H1 (cell line): ENCODE results near the gene CEL. TPM values are rescaled to one million over a fixed set of nuclear protein-coding genes. Genes with fewer than 3 reads are reported as not detected.

Experiments
- CTCF ChIA-PET: fragments of 300-600 bp; sonication (Branson Sonifier 250); formaldehyde crosslinking; loops from one replicate; lab custom pipeline; 2021; ENCODE audit not compliant: partially characterized antibody; lab: Charles Lee
- POLR2A ChIA-PET: fragments of 300-600 bp; sonication (Branson Sonifier 250); formaldehyde crosslinking; loops from one replicate; lab custom pipeline; 2021; ENCODE audit warnings: inconsistent platforms; ENCODE audit not compliant: partially characterized antibody; lab: Charles Lee
- DNase-seq, 2 experiments: peaks; one replicate each; pipeline versions ENCODE4 v3.0.0 to v3.0.0-alpha.2; 2010 to 2022; ENCODE audit warnings: low spot score in 2 of 2, low read depth in 1 of 2, mixed read lengths in 1 of 2
- FAIRE-seq: peaks from 2 replicates; lab custom pipeline; 2011; peaks lifted over from hg19 to GRCh38; lab: Jason Lieb, UNC
- H2AFZ ChIP-seq: 2 replicates; pipeline ENCODE4 v1.8.1; 2012; ENCODE audit warnings: low read length, inconsistent platforms
- H2AK5ac ChIP-seq: 2 replicates; pipeline ENCODE4 v1.6.1; 2013; ENCODE audit warnings: low read depth, low read length
- H2BK120ac ChIP-seq: replicated peaks from 2 replicates; pipeline ENCODE3; 2013; ENCODE audit warnings: low read depth, low read length, inconsistent platforms
- H2BK12ac ChIP-seq: 2 replicates; pipeline ENCODE4 v1.6.1; 2013; ENCODE audit warnings: low read depth, low read length
- H2BK15ac ChIP-seq: 2 replicates; pipeline ENCODE4 v1.6.1; 2013; ENCODE audit warnings: low read length
- H2BK20ac ChIP-seq: 2 replicates; pipeline ENCODE4 v1.6.1; 2013; ENCODE audit warnings: low read length
- H2BK5ac ChIP-seq: 2 replicates; pipeline ENCODE4 v1.6.1; 2013; ENCODE audit warnings: low read depth, low read length
- H3K14ac ChIP-seq: 2 replicates; pipeline ENCODE4 v1.6.1; 2013; ENCODE audit warnings: inconsistent platforms; ENCODE audit not compliant: insufficient read length
- H3K18ac ChIP-seq: 2 replicates; pipeline ENCODE4 v1.6.1; 2013; ENCODE audit warnings: low read length; ENCODE audit errors: extremely low read depth
- H3K23ac ChIP-seq: 2 replicates; pipeline ENCODE4 v1.6.1; 2013; ENCODE audit warnings: inconsistent platforms; ENCODE audit not compliant: insufficient read length
- H3K23me2 ChIP-seq: 2 replicates; pipeline ENCODE4 v1.6.1; 2013; ENCODE audit warnings: low read depth, low read length
- H3K27ac ChIP-seq: 2 replicates; pipeline ENCODE4 v1.6.1; 2011; ENCODE audit warnings: low read depth, low read length, inconsistent platforms
- H3K27me3 ChIP-seq, 4 experiments: replicated peaks in 1 of 4; 1 replicate in 1 of 4; 2 replicates in 3 of 4; pipeline versions ENCODE4 v1.6.1 to v1.8.1; 2011 to 2013; ENCODE audit warnings: low read length in 3 of 4, mild to moderate bottlenecking in 3 of 4, inconsistent platforms in 2 of 4, mixed read lengths in 2 of 4, moderate library complexity in 1 of 4; ENCODE audit not compliant: control insufficient read depth in 3 of 4, insufficient read depth in 3 of 4; ENCODE audit errors: extremely low read depth in 1 of 4
- H3K36me3 ChIP-seq, 4 experiments: 2 replicates each; pipeline versions ENCODE4 v1.6.1 to v1.8.1; 2011 to 2013; ENCODE audit warnings: mild to moderate bottlenecking in 4 of 4, low read length in 3 of 4, moderate library complexity in 2 of 4, control low read depth in 1 of 4, inconsistent platforms in 1 of 4; ENCODE audit not compliant: insufficient read depth in 4 of 4, control insufficient read depth in 2 of 4
- H3K4ac ChIP-seq: replicated peaks from 2 replicates; pipeline ENCODE3; 2013; ENCODE audit warnings: low read length, low read depth, mixed read lengths, inconsistent platforms; ENCODE audit not compliant: insufficient read length
- H3K4me1 ChIP-seq, 4 experiments: replicated peaks in 1 of 4; 1 replicate in 1 of 4; 2 replicates in 3 of 4; pipeline versions ENCODE4 v1.6.1 to v1.8.1; 2011 to 2013; ENCODE audit warnings: low read length in 3 of 4, inconsistent platforms in 2 of 4, mixed read lengths in 1 of 4; ENCODE audit not compliant: insufficient read depth in 4 of 4, control insufficient read depth in 3 of 4
- H3K4me2 ChIP-seq, 2 experiments: 2 replicates each; pipeline versions ENCODE4 v1.6.1 to v1.8.1; 2011 to 2013; ENCODE audit warnings: low read depth in 2 of 2, low read length in 2 of 2, control low read depth in 1 of 2, inconsistent platforms in 1 of 2, mild to moderate bottlenecking in 1 of 2; ENCODE audit not compliant: insufficient read depth in 1 of 2
- H3K4me3 ChIP-seq, 4 experiments: fragments of 200-600, 300-600 bp in 1 of 4; sonication (generic), shearing (Covaris generic), sonication (Bioruptor Twin) in 1 of 4; 2 replicates each; pipeline versions ENCODE4 v1.5.1 to v1.8.1; 2011 to 2016; ENCODE audit warnings: low read length in 4 of 4, low read depth in 3 of 4, control low read depth in 2 of 4, inconsistent platforms in 2 of 4, mild to moderate bottlenecking in 2 of 4, mixed read lengths in 1 of 4, moderate library complexity in 1 of 4; ENCODE audit not compliant: insufficient read depth in 2 of 4; ENCODE audit errors: extremely low read depth in 1 of 4
- H3K56ac ChIP-seq: replicated peaks from 2 replicates; pipeline ENCODE3; 2013; ENCODE audit warnings: low read depth, mild to moderate bottlenecking, mixed read lengths, low read length, inconsistent platforms; ENCODE audit not compliant: insufficient read length
- H3K79me1 ChIP-seq: 2 replicates; pipeline ENCODE4 v1.6.1; 2013; ENCODE audit warnings: low read depth, low read length, control low read depth
- H3K79me2 ChIP-seq, 2 experiments: 2 replicates each; pipeline versions ENCODE4 v1.6.1 to v1.8.1; 2012 to 2013; ENCODE audit warnings: low read length in 2 of 2, mild to moderate bottlenecking in 2 of 2, inconsistent platforms in 1 of 2; ENCODE audit not compliant: insufficient read depth in 2 of 2, control insufficient read depth in 1 of 2
- H3K9ac ChIP-seq, 4 experiments: replicated peaks in 1 of 4; 1 replicate in 1 of 4; 2 replicates in 3 of 4; pipeline versions ENCODE4 v1.6.1 to v1.8.1; 2011 to 2013; ENCODE audit warnings: low read depth in 3 of 4, low read length in 3 of 4, control low read depth in 2 of 4, mild to moderate bottlenecking in 2 of 4, moderate library complexity in 2 of 4, inconsistent platforms in 1 of 4; ENCODE audit errors: extremely low read depth in 1 of 4
- H3K9me3 ChIP-seq, 2 experiments: 2 replicates each; pipeline versions ENCODE4 v1.6.1 to v1.8.1; 2012 to 2013; ENCODE audit warnings: mild to moderate bottlenecking in 2 of 2, moderate library complexity in 2 of 2, control low read depth in 1 of 2, inconsistent platforms in 1 of 2, low read depth in 1 of 2, low read length in 1 of 2, mixed read lengths in 1 of 2; ENCODE audit not compliant: insufficient read depth in 2 of 2
- H4K20me1 ChIP-seq, 2 experiments: replicated peaks in 1 of 2; 2 replicates each; pipeline versions ENCODE3 to v1.8.1; 2011 to 2013; ENCODE audit warnings: inconsistent platforms in 2 of 2, low read length in 2 of 2, mild to moderate bottlenecking in 1 of 2; ENCODE audit not compliant: insufficient read depth in 2 of 2, control insufficient read depth in 1 of 2
- H4K5ac ChIP-seq: 2 replicates; pipeline ENCODE4 v1.6.1; 2013; ENCODE audit warnings: low read length, low read depth, mixed read lengths, inconsistent platforms; ENCODE audit not compliant: insufficient read length
- H4K8ac ChIP-seq: 2 replicates; pipeline ENCODE4 v1.8.0; 2013; ENCODE audit warnings: mild to moderate bottlenecking, moderate library complexity, low read length, inconsistent platforms; ENCODE audit not compliant: insufficient read depth; ENCODE audit errors: extremely low read depth
- H4K91ac ChIP-seq: replicated peaks from 2 replicates; pipeline ENCODE3; 2013; ENCODE audit warnings: low read length, mixed read lengths, inconsistent platforms; ENCODE audit not compliant: insufficient read length
- NRF1 ChIP-seq: IDR thresholded peaks from 2 replicates; pipeline ENCODE4 v1.6.1; 2011; ENCODE audit warnings: mild to moderate bottlenecking, low read depth, low read length, improper control_type of control experiment
- POU5F1 ChIP-seq: IDR thresholded peaks from 2 replicates; pipeline ENCODE4 v1.6.1; 2011; ENCODE audit warnings: low read depth, mild to moderate bottlenecking, low read length, moderate library complexity
- RAD21 ChIP-seq, 2 experiments: IDR thresholded peaks in 1 of 2; conservative IDR thresholded peaks in 1 of 2; 2 replicates each; pipeline ENCODE4 v1.6.1; 2011; ENCODE audit warnings: low read depth in 2 of 2, low read length in 2 of 2, improper control_type of control experiment in 1 of 2, inconsistent platforms in 1 of 2, mild to moderate bottlenecking in 1 of 2, moderate library complexity in 1 of 2
- SAP30 ChIP-seq: fragments of 300-600 bp; sonication (generic); IDR thresholded peaks from 2 replicates; pipeline ENCODE4 v1.7.1; 2012; ENCODE audit warnings: low read length, moderate library complexity, mild to moderate bottlenecking, inconsistent platforms; ENCODE audit not compliant: insufficient read depth, insufficient replicate concordance
- ZNF274 ChIP-seq: IDR thresholded peaks from 2 replicates; pipeline ENCODE4 v1.7.0; 2012; ENCODE audit warnings: low read length, borderline replicate concordance; ENCODE audit errors: extremely low read depth
- WGBS, 2 experiments: shearing (Covaris generic) in 1 of 2; methylation state at CpG; one replicate each; pipeline versions ENCODE4 v1.1.6 to v1.1.7; 2013 to 2015; ENCODE audit warnings: low lambda C conversion rate in 2 of 2, mixed read lengths in 2 of 2, inconsistent platforms in 1 of 2, low coverage in 1 of 2, missing lambda C conversion rate in 1 of 2; ENCODE audit not compliant: insufficient replicate concordance in 2 of 2, insufficient coverage in 1 of 2, insufficient read length in 1 of 2; ENCODE audit errors: extremely low coverage in 1 of 2, missing lambda C conversion rate in 1 of 2; 5-methylcytosine and 5-hydroxymethylcytosine counted together
- polyA plus RNA-seq, 7 experiments: library from polyadenylated mRNA; depleted of rRNA in 3 of 7; stranded (reverse) in 5 of 7; unstranded in 2 of 7; fragments of >200 nt in 5 of 7; fragments of 200-250 nt in 2 of 7; gene quantifications; 1 replicate in 5 of 7; 2 replicates in 1 of 7; 4 replicates in 1 of 7; pipeline versions ENCODE4 v1.2.1 to v1.2.3, GENCODE V29; 2011 to 2013; ENCODE audit warnings: missing spikeins in 2 of 7, mixed read lengths in 2 of 7
- total RNA-seq: library from RNA; stranded (reverse); fragmentation: NEBNext Ultra II Directional; extraction: Animal tissue kit (Norgen Biotek cat#: 25700); gene quantifications from 2 replicates; pipeline ENCODE4 v1.2.1, GENCODE V29; 2021

CEL gene
- total and polyA plus RNA-seq, 2 of the 8 experiments (the other 6 are each of a cell fraction or from before 2014, with no cell fraction given) = 1.8 to 3.4 TPM

GRCh38 chr9:133075925-133076630 is 14.3 kb downstream of the CEL start:
- H4K5ac ChIP-seq = no peak overlapping the region
- no peaks in the 10 kb centered on the region for H4K20me1 ChIP-seq
- H2AK5ac ChIP-seq = no peak overlapping the region
- H2BK15ac ChIP-seq = no peak overlapping the region
- H3K9me3 ChIP-seq = no peaks in the 10 kb centered on the region
- no peaks in the 10 kb centered on the region for H3K79me1 ChIP-seq
- WGBS, 2 experiments = 89% methylated on average over 4 of the region's 4 CpGs; no CpG with 5 or more reads in 1 of the 2 experiments
- H3K23ac ChIP-seq = no peak overlapping the region
- no peaks in the 10 kb centered on the region for H3K4me1 ChIP-seq
- CTCF ChIA-PET = interaction anchor here (0.5 to 1.8 kb wide), 7 partner anchors 10 to 148 kb away, joined by 3 to 5 read pairs (median 4); no protein-coding TSS in a partner anchor
- no peaks in the 10 kb centered on the region for H3K23me2 ChIP-seq
- FAIRE-seq = no peak
- POLR2A ChIA-PET = interaction anchor here (0.9 kb wide), 1 partner anchor 12 kb away, joined by 3 read pairs; no protein-coding TSS in a partner anchor
- no peak overlapping the region for H3K4ac ChIP-seq
- TF ChIP-seq NRF1 = no peak
- no peak for TF ChIP-seq POU5F1
- TF ChIP-seq SAP30 = no peak
- no peak for TF ChIP-seq RAD21 (IDR thresholded peaks at IDR 0.05 in 1 of 2, conservative IDR thresholded peaks at IDR 0.05 in 1 of 2; ENCODE audit: low read depth in 2 of 2, low read length in 2 of 2)
- TF ChIP-seq ZNF274 = no peak
- no peak overlapping the region for H4K91ac ChIP-seq
- no peak overlapping the region for H3K4me3 ChIP-seq
- no peak overlapping the region for H2BK5ac ChIP-seq
- no peak overlapping the region for H2BK20ac ChIP-seq
- no peak overlapping the region for H3K56ac ChIP-seq
- no peak overlapping the region for H2BK12ac ChIP-seq
- H3K27me3 ChIP-seq = no peaks in the 10 kb centered on the region
- H3K27ac ChIP-seq = no peak overlapping the region
- no peak overlapping the region for H3K18ac ChIP-seq
- no peak overlapping the region for H3K9ac ChIP-seq
- no peak overlapping the region for H2BK120ac ChIP-seq
- H2AFZ ChIP-seq = no peak overlapping the region
- no peak overlapping the region for H4K8ac ChIP-seq
- H3K36me3 ChIP-seq = no peaks in the 10 kb centered on the region; a peak in 1 of 8 replicates
- H3K4me2 ChIP-seq = no peak overlapping the region
- H3K79me2 ChIP-seq = no peaks in the 10 kb centered on the region
- DNase-seq = no peak
- H3K14ac ChIP-seq = no peak overlapping the region
